Peyer's patch (tissue), 4 donors: ENCODE results near the gene ZMIZ1.

Experiments
- POLR2A ChIP-seq, 2 donors: fragments of 450-650 bp; IDR thresholded peaks; one replicate each; pipeline ENCODE4 v1.5.1; 2017; ENCODE audit warnings: antibody characterized with exemption in 2 of 2, mild to moderate bottlenecking in 2 of 2, moderate library complexity in 2 of 2
- TF ChIP-seq, protein P1 (sequence below), 6 experiments: fragments of 450-650 bp in 4 of 6; fragments of 200-600 bp in 2 of 6; sonication (generic) in 1 of 6; IDR thresholded peaks; one replicate each; pipeline ENCODE4 v1.5.1; 2017 to 2019; ENCODE audit warnings: antibody characterized with exemption in 6 of 6, mild to moderate bottlenecking in 3 of 6, moderate library complexity in 1 of 6

DNA sequence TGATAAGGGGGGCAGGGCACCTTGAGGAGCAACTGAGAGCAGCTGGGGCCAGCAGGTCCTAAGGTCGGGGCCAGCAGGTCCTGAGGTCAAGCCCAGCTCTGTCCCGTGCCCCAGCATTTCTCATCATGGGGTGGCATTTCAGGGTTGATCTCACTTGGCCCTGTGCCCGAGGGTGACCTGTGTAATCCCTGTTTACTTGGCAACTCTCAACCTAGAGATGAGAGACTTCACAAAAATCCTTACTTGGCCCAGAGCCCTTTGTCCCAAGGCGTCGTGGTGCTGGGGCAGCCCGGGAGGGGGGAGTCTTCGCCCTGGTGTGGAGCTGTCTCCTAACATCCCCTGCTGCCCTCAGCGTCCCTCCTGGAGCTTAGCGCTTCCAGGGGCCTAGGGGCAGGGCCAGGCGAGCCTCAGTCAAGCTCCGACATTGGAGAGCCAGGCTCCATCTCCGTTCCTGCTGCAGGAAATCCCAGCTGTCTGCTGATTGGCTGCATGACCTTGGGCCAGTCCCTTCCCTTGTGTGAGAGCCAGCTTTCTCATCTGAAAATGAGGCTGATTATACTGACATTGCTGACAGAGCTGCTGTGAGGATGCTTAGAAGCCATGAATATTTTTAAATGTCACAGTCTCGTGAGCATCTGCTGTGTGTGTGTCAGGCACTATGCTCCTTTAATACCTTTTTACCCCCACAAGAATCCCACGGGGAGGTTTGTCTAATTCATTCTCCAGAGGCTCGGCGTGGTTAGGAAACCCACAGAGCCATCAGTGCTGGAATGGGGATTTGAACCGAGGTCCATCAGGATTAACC is 94.3 kb downstream of the ZMIZ1 start:
- TF ChIP-seq, protein P1, sequence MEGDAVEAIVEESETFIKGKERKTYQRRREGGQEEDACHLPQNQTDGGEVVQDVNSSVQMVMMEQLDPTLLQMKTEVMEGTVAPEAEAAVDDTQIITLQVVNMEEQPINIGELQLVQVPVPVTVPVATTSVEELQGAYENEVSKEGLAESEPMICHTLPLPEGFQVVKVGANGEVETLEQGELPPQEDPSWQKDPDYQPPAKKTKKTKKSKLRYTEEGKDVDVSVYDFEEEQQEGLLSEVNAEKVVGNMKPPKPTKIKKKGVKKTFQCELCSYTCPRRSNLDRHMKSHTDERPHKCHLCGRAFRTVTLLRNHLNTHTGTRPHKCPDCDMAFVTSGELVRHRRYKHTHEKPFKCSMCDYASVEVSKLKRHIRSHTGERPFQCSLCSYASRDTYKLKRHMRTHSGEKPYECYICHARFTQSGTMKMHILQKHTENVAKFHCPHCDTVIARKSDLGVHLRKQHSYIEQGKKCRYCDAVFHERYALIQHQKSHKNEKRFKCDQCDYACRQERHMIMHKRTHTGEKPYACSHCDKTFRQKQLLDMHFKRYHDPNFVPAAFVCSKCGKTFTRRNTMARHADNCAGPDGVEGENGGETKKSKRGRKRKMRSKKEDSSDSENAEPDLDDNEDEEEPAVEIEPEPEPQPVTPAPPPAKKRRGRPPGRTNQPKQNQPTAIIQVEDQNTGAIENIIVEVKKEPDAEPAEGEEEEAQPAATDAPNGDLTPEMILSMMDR (IDR thresholded peaks at IDR 0.05), result no peak
- TF ChIP-seq POLR2A (IDR thresholded peaks at IDR 0.05), result no peak
